GM19395 (cell line): Measurements from ENCODE around the gene PDXDC1.
"Not testable (repeated sequence)": the region's sequence is repeated elsewhere in the genome, so short reads cannot be mapped to it uniquely, and the experiment has no call there.

Source experiments
- ATAC-seq: cut with Tn5 transposase; IDR thresholded peaks from one replicate; pipeline ENCODE4 v1.9.1; 2021; ENCODE audit warnings: mild to moderate bottlenecking, moderate library complexity; ENCODE audit not compliant: unreplicated experiment

The PDXDC1 gene

DNA sequence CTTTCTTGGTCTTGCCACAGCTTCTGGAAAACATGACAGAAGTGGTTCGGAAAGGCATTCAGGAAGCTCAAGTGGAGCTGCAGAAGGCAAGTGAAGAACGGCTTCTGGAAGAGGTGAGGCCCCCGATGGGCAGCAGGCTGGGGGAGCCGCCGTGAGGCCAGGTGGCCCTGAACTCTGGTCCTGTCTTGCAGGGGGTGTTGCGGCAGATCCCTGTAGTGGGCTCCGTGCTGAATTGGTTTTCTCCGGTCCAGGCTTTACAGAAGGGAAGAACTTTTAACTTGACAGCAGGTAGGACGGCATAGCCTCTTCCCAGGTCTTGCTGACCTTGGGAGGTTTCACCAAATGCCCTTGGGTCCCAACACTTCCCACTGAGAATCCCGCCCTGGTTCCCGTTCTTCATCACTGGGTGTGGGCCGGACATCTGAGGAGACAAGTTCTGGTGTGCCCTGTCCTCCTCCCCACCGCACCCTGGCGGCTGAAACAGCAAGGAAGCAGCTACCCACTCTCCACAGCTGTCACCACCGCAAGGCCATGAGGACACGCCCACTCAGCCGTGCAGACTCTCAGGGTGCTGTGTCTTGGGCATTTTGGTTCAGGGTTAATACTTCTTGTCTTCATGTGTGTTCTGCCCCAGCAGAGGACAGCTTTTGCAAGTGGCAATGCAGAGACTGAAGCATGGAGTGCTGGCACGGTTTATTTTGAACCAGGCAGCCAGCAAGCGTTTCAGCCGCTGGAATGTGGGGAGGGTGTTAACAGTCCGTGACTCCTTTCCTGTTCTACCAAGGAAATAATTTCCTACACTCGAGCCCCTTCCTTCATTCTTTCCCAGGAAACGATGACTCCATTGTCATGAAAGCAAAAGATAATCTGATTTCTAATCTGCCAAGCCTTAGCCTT, 59.7 kb downstream of the PDXDC1 start:
- no peak for ATAC-seq

DNA sequence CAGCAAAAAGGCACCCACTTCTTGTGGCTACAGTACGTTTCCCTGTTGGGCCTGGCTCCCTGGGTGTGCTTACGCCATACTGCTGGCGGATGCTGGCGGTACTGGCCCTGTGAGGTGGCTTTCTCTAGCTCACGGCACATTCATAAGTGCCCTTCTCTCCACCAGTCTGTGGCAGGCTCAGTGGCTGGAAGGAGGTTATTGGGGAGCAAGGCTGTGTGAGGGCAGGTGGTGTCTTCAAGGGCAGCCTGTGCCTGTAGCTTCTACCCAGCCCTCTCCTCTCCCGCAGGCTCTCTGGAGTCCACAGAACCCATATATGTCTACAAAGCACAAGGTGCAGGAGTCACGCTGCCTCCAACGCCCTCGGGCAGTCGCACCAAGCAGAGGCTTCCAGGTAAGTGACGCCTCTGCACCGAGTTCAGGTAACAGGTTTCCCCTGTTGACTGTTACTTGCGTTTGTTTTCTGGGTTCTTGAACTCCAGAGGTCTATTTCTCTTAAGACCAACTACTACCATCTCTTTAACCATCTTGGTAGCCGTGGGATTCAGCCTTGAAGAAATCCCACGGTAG, 60.4 kb downstream of the PDXDC1 start:
- ATAC-seq, result no peak

DNA sequence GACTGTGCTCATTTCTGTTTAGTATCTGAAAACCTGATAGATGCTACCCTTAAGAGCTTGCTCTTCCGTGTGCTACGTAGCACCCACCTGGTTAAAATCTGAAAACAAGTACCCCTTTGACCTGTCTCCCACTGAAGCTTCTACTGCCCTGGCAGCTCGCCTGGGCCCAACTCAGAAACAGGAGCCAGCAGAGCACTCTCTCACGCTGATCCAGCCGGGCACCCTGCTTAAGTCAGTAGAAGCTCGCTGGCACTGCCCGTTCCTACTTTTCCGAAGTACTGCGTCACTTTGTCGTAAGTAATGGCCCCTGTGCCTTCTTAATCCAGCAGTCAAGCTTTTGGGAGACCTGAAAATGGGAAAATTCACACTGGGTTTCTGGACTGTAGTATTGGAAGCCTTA, 62.2 kb downstream of the PDXDC1 start:
- ATAC-seq, result no peak

DNA sequence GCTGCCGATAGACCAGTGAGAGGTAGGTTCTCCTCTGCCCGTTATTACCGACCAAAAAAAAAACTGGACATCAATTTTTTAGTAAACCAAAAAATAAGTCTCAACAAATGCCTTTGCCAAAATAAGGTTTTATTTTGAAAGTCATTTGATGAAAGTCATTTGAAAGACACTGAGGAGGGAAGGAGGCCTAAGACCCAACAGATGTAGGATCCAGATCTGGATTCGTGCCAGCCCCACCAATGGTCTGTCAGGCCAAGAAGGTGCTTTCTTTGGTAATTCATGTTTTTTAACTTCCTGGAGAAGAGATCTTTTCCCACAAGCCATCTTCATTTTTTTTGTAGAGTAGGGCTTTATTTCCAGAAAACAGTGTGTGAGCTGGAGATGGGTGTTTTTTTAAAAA, 62.9 kb downstream of the PDXDC1 start:
- no peak for ATAC-seq

DNA sequence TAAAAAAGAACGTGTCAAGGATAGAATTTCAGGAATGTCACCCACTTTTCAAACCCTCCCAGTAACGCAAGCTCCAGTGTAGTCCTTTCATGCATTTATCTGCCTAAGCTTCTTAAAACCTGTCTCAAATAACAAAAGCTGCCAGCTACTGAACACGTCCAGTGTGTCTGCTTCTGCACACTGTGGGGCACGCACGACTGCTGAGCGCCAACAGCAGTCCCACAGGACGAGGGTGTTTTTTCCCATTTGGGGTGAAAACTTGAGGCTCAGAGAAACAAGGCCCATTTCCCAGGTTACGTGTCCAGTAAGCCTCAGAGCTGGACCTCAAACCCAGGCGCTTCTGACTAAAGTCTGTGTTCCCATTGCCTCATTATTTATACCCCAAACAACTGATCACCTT, 63.9 kb downstream of the PDXDC1 start:
- ATAC-seq, result no peak

DNA sequence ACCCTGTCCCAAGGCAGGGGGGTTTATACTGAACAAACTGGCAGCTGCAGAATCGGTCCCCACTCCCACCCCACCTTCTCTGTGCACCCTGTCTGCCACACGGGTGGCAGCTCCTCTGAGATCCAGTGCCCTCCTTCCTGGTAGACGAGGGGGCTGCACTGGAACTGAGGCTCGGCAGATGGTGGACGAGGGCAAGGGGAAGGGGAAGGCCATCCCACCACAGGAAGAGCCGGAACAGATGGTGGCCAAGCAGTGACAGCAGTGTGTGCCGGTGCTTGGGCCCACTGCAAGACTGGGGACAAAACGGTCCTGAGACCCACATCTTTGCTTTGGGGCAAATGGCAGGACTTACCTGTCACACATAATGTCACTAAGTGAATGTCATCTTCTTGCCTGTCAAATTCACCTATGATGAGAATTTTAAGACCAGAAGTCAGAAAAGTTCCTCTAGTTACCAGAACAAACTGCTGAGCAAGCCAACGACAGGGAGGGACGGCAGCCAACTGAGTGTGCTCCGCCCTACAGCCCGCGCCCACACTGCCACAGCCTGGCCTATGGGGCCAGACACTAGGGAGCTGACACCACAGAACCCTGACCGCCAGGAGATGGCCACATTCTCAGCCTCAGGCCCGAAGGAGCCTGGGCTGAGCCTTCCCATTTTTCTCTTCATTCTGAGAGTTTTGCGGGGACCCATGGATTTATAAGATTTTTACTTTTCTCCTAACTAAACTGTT, 66.6 kb downstream of the PDXDC1 start:
- ATAC-seq, result no peak

DNA sequence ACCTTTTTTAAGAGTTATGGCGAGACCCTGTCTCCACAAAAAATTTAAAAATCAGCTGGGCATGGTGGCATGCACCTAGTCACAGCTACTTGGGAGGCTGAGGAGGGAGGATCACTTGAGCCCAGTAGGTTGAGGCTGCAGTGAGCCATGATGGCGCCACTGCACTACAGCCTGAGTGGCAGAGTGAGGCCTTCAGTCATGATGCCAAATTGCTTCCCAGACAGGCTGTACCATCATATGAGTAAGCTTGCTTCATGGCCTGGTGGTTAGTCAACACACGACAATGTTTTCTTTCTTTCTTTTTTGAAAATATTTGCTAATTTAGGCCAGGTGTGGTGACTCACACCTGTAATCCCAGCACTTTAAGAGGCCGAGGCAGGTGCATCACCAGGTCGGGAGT, 68.5 kb downstream of the PDXDC1 start:
- no peak for ATAC-seq

DNA sequence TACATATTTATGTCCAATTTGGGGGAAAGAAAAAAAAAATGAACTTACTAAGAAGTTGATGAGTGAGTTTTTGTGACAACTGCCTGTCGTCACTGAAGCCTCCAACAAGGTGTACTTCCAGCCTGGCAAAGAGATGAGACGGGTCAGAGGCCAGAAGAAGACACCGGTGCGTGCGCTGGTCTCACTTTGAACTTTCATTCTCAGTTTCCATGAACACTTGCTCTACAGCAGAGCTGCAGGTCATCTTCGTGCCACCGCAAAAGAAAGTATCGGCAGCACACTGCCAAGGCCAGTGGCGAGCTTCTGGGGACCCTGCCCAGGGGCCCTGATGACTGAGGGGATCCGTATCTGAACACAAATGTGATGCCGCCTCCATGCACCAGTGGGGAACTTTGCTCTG, 69.5 kb downstream of the PDXDC1 start:
- no peak for ATAC-seq

DNA sequence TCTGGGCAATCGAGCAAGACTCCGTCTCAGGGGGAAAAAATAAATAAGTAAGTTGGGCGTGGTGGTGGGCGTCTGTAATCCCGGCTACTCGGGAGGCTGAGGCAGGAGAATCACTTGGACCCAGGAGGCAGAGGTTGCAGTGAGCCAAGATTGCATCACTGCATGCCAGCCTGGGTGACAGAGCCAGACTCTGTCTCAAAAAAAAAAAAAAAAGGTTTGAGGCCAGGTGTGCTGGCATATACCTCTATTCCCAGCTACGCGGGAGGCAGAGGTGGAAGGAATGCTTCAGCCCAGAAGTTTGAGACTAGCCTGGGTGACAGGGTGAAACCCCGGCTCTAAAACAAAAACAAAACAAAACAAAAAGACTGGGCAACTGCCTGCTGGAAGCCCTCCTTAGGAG, 70.4 kb downstream of the PDXDC1 start:
- not testable (repeated sequence) for ATAC-seq

DNA sequence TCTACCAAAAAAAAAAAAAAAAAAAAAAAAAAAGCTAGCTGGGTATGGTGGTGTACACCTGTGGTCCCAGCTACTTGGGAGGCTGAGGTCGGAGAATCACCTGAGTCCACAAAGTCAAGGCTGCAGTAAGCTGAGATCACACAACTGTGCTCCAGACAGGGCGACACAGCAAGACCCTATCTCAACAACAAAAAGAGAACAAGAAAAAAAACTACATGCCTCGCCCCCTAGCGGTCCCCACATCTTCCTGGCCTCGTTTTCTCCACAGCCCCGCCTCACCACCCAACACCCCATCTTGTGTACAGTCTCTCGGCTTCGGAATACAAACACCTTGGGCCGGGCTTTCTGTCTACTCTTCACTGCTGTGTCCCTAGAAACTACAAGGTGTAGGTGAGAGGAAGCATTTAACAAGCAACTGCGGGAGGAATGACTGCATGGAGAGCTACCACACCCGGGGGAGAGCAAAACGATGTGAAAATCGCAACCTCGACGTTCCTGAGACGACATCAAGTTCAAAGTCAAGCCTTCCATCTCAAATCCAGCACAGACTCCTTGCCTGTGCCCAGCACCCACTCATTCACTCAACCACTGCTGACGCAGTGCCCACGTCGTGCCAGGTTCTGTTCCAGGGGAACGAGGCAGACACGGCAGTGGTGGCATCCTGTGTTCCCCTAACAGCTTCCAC, 72.0 kb downstream of the PDXDC1 start:
- no peak for ATAC-seq

DNA sequence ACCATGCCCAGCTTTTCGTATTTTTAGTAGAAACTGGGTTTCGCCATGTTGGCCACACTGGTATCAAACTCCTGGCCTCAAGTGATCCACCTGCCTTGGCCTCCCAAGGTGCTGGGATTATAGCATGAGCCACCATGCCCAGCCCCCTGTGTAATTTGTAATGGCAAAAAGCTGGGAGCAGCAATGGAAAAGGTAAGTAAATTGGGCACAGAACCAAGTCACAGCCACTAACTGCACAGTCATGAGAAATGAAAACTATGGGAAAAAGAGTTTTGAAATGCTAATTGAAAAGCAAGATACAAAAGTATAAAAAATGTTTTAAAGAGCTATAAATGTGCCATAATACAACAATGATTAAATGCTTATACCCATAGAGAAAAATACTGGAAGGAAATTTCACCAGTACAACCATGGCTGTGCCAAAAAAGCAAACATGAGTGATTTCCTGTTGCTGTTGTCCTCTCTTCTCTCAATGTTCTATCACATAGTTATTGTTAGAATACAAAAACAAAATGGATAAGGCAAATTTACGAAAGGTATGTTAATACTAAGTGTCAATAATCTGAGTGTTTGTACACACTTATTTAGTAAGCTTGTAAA, 74.9 kb downstream of the PDXDC1 start:
- ATAC-seq, result no peak

DNA sequence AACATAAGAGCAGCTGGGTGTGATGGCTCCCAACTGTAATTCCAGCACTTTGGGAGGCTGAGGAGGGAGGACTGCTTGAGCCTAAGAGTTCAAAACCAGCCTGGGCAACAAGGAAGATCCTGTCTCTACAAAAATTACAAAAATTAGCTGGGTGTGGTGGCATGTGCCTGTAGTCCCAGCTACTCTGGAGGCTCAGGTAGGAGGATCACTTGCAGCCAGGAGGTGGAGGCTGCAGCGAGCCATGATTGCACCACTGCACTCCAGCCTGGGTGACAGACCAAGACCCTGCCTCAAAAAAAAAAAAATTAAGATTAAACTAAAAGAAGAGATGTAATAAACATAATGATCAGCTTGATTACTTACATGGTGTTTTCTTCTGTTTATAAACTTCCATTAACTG, 75.6 kb downstream of the PDXDC1 start:
- not testable (repeated sequence) for ATAC-seq

DNA sequence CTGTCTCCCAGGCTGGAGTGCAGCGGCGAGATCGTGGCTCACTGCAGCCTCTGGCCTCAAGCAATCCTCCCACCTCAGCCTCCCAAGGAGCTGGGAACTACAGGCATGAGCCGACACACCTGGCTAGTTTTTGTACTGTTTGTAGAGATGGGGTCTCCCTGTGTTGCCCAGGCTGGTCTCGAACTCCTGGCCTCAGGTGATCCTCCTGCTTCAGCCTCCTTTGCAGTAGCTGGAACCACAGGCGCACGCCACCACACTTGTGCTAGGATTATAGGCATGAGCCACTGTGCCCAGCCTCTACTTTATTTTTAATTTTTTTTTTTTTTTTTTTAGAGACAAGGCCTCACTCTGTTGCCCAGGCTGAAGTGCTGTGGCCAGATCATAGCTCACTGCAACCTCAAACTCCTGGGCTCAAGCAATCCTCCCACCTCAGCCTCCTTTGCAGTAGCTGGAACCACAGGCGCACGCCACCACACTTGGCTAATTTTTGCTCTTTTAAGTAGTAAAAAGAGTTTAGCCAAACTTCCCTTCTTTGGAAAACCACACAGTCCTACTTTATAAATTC, 76.6 kb downstream of the PDXDC1 start:
- no peak for ATAC-seq

DNA sequence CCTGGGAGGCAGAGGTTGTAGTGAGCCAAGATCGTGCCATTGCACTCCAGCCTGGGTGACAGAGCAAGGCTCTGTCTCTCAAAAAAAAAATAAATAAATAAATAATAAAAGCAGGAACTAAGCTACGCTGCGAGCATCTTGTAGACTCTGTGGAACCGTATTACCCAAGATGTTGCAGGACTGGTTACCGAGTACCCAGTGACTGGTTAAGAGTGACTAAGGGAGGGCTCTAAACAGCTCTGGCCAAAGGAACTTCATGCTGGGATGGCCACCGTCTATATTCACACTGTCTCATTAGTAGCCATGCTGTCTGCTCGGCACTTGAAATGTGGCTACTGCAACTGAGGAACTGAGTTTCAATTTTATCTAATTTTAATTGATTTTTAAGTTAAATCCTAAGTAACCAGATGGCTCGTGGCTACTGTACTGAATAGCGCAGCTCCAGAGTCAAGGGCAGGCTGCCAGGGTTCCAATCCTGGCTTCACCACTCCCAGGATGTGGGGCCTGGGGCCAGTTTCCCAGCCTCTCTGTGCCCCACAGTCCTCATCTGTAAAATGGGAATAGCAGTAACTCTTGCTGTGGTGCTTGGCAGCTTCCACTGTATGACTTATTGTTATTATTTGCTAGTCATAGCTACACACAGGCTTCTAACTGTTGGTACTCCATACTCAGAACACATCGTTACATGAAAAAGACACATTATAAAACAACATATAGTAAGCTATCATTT, 78.1 kb downstream of the PDXDC1 start:
- ATAC-seq, result no peak

DNA sequence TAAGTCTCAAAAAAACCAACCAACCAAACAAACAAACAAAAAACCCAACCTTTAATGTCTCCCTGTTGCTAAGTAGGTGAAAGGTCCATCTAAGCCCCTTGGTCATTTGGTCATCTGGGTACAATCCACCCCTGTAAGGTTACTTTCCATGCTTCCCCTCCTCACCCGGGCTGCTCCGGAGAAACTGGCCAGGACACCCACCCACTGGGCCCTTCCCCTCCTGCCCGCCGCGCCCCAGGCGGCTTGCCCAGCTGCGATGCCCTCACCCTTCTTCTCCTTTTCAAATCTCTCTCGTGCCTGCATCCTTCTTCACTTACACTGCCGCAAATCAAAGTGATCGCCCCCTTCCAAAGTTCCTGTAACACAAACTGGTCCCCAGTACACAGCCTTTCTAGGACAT, 79.1 kb downstream of the PDXDC1 start:
- ATAC-seq, result no peak

DNA sequence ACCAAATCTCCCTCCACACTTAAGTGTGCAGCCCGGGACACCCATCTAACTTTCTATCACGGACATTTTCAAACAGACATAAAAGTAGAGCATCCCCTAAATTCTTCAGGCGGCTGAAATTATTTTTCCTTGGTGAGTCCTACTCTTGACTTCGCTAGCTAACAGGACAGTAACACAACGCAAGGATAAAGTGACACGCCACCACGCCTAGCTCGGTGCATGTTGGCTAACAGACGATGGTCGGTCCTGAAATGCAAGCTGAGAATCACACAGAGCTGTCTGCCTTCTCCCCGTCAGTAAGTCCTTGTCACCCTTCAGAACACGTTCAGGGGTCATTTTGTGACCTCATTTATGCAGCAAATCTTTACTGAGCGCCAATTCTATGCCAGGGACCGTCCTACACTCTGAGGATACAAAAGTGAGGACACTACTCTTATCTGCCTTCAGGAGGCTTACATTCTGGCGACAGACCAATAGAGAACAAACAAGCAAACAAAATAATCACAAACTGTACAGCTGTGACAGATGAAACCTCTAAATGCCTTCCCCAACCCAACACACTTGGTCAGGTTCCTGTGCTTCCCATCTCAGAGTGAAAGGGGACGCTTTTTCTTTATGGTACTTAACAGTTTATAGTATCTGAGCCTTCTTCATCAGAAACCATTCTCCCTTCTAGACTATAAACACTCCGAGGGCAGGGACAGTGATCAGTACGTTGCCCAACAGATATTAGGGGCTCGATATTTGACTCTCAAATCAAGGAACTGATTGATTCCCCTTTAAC, 79.7 kb downstream of the PDXDC1 start:
- ATAC-seq, result no peak

DNA sequence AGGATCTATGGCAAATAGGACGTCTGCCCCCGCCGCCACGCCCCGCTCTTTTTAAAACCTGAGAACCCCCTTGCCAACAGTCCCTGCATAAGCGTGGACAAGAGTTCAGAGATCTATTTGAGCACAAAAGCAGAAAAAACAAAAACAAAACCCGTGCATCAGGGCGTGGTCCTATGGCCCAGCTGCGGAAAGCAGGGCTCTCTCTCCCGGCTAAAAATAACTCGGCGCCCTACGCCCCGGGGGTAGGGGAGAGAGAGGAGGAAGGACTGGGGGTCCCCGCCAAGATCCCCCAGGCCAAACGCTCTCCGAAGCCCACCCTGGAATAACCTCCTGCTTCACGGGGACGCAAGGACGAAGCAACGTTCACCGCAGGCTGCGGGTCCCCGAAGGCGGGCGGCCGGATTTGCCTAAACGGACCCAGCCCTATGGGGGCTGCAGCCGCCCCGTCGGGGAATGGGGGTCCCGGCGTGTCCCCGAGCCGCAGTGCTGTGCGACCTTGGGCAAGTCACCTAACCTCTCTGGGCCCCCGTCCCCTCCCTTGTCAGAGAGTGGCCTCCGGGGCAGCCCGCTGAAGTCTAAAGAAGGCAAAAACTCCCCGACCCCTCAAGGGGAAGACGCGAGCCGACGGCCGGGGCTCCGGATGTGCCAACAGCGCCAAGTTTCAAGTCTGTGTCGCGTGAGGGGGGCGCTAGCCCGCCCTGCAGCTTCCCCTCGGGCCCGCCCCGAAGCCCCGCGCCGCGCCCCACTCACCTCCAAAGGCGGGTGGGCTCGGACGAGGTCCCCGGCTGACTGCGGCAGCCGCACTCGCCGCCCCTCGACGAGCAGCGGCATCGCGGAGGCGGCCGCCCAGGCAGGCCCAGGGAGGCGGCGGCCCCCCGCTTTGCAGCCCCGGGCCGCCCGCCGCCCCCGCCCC, 80.6 kb downstream of the PDXDC1 start:
- peak; percentile 72 for ATAC-seq
